Ureter (tissue), 1 donor: ENCODE results near the gene ALS2CL. TPM values are rescaled to one million over a fixed set of nuclear protein-coding genes. Genes with fewer than 3 reads are reported as not detected.
A peak's percentile ranks its signal among the peaks of the same experiment; 100 is the strongest.

Experiments used
- DNase-seq: peaks from one replicate; pipeline ENCODE4 v3.0.0-alpha.2; 2020; ENCODE audit warnings: low spot score
- total RNA-seq: library from RNA; stranded (reverse); gene quantifications from one replicate; pipeline ENCODE4 v1.2.4, GENCODE V29; 2023
- donor health status: DM: yes; HTN: yes; CAD: no.

ALS2CL gene
- total RNA-seq, 1 donor from 2014 or later, result 64.5 TPM

DNA sequence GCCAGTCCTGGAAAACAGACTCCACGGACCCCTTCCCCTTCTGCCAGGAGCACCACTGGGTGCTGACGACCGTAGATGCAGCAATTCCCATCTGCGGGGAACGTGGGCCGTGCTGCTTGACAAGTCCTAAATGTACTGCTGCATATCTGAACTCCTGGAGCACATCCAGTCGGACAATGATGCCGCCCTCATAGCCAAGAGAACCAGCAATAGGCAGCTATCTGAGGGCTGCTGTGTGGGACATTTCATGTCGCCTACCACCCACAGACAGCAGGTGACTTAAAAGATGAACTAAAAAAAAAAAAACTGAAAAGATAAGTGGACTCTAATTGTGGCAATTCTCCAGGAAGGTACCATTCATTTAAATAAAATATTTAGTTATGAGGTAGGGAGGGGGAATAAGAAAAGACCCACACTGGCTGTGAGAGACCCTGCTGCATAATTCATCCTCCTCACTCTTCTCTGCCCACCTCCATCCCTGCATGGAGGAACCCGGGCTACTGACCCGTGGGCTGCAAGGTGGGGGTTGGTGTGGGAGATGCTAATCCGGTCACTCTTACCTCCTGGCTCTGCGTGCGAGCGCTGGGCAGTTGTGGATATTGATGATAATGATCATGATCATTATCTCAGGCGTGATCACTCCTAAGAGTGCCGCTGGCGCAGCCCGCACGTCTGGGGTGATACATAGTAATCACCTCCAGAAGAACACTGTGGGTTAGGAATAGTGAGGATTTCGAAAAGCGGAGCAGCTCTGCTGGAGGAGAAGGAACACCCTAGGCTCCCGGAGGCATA lies 28.3 kb downstream of the ALS2CL start:
- DNase-seq, result peak; percentile 34

DNA sequence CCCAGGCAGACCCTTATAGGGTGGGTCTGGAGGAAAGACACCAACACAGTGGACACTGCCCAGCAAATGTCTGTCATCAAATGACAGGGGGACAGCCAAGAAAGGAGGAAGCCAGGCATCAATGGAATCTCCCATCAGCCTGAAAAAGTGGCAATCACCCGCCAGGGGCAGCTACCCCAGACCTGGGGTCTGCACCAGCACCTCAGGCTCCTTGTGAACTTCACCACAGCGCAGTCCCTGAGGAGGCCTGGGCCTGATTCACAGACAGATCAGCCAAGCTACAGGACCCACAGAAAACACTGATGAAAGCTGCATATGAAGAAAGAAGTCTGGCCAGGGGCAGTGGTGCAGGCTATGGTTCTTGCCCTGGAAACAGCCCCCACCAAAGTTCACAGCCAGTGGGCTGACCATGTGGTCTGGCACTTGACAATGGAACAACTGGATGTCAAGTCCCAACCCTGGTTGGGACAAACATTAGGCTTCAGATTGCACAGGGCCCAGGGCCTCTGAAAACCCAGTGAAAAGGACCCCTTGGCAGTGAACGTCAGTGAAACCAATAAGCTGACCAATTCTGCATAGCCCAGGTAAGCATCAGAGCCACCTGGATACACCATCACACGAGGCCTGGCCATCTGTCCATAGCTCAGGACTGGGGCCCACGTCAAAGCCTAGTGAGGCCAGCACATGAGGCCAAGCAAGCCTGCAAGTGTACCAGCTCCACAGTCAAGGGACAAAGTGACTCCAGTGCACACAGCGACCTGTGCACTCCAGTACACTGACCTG lies 29.1 kb downstream of the ALS2CL start:
- DNase-seq, result no peak

DNA sequence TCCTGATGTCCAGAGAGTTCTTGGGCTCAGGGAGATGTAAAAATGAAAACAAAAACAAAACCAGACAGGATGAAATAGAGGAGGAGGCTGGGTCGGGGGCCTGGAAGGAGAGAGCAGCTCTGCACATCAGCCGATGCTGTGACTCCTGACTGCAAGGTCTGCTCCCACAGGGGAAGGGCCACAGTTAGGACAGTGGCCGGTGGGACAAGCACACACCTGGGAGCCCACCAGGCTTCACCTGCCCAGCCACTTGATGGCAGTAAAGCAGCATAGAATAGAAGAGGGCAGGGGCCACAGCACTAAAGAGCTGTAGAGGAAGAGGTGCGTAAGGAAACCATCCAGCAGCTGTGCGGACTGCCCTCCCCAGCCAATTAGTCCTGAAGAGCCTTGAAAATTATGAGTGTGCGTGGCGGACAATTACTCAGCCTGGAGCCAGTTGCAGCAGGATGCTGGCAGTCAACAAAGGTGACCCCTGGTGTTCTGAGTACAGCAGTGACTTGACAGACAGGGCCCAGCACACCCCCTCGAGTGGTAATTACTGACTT lies 29.8 kb downstream of the ALS2CL start:
- peak; percentile 41 for DNase-seq

DNA sequence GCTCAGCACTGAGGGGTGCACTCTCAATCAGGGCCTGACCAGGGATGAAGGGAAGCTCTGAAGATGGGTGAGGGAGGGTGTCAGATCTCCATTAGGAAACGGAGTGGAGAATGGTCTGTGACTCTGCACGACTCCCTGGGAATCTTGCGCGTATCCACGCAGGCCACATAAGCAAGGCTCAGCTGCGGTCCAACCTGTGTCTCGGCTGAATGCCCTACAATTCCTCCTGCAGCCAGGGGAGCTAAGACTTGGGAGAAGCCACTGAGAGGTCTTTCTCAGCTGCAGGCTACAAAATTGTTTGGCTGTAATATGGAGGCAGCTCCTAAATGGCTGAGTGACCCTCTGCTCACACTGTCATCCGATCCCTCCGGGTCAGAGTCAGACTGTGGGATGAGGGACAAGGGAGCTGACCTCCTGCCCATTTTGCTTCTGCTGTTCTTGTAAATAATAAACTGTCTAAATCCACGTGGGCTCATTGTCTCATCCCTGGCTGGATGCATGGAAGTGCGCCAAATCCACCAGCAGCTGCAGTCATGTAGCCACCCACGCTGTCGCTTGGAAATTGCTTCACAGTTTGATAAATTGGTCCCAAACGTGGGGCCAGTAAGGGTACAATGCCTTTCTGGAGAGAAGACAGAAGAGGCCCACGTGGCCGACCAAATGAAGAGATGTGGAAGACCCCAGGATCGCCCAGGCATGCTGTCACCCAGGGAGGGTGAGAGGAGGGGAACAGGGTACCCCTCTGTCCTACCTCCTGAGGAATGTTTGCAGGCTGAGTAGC lies 30.5 kb downstream of the ALS2CL start:
- peak; percentile 54 for DNase-seq

DNA sequence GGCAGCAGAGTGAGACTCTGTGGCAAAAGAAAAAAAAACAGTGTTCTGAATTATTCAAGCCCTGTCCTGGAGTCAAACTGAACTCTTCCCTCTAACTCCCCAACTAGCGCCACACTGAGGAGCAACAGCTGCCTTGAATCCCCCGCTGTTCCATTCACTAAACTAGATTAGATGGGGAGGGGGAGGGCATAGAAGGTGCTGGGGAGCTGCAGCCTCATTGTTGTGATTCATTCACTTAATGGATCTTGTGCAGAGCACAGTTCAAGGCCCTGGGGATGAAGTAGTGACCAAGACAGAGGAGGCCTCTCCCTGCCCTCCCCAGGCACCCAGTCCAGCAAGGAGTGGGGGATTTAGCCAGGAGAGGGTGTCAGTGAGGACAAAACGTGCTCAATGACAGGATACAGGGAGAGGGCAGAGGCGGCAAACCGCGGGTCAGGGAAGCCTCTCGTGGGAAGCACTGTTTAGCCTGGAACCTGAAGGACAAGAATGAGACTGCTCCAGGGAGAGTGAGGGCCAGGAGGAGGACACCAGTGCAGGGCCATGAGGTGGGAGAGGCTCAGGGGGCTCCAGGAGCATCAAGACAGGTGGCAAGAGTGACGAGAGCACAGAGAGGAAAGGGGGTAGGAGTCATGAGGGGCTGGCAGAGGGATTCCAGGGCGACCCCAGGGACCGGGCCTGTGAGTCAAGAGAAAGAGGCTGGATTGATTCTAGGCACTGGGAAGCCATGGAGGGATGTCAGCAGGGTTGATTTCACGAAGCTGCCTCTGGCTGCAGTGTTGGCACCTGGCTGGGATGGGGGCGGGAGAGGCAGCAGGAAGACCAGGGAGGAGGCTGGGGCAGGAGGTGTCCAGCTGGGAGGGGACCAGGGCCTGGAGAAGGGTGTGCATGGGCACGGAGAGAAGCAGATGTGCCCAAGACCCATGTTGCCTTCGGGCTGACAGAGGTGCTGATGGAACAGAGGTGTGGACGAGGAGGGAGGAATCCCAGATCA lies 31.4 kb downstream of the ALS2CL start:
- no peak for DNase-seq

DNA sequence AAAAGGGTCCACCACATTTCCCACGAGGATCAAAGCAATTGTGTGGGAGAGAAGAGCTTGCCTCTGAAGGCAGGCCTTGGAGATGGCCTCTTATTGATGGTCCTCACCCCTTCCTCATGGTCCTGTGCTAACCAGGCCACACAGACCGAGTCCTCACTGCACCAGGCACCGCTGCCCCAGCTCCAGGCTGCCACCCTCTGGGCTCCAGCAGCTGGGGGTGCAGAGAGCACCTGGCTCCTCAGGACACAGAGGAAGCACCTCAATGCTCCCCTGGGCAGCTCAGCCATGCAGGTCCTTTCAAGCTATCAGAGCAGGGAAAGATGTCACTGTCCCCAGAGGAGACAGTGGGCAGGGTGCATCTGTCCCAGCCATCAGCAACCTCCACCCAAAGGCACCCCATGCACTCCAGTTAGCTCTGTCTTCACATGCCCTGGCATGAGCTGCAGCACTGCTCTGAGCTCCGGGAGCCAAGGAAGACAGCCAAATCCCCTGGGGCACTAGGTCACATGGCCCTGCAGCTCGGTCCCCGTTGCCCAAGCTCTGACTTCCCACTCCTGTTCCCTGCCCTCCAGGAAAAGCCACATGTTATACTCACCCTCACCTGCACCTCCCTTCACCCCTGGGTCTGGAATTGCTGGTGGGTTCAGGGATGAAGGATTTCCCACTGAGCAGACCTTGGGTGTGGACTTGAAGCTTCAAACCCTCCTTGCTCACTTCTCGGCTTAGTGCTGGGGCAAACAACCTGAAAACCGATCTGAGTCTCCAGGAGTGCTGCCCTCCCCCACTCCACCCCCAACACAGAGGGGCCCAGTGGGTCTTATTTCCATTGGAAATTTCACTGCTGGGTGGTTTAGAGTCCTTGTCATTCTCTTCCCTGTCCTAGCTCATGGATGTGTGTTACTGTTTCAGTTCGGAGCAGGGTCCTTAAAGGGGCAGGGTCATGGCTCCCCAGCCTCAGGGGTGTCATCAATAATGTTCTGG lies 32.6 kb downstream of the ALS2CL start:
- DNase-seq, result peak; percentile 65

DNA sequence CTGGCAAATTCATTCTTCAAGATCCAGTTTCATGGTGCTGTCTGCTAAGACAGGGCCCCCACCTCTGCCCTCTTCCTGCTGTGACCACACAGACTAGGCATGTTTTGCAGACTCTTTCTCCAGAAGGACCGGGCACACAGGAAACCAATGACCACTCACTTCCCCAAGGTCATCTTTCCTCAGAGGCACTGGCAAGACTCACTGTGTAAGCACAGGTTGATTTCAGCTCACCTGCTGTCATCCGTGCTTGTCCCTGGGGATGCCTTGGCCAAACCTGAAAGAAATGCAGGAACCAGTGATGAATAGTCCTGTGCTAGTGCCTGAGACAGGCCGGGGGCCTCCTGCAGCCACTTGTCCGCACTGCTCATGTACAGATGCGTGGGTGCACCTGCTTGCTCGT lies 33.5 kb downstream of the ALS2CL start:
- DNase-seq, result peak; percentile 39

DNA sequence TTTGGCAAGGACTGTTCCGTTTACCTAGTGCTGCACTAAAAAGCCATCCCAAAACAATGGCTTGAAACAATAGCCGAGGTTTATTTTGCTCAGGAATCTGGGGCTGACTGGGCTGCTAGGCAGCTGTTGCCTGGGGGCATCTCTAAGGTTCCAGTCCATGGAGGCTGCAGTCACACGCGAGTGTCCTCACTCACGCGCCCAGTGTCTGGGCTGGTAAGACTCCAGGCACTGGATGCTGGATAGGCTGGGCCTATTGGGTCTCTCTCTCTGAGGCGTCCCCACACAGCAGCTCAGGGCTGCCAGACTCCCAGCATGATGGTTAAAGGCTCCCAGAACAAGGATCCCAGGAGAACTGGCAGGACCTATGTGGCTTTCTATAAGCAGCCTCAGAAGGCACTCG lies 34.2 kb downstream of the ALS2CL start:
- DNase-seq, result no peak

DNA sequence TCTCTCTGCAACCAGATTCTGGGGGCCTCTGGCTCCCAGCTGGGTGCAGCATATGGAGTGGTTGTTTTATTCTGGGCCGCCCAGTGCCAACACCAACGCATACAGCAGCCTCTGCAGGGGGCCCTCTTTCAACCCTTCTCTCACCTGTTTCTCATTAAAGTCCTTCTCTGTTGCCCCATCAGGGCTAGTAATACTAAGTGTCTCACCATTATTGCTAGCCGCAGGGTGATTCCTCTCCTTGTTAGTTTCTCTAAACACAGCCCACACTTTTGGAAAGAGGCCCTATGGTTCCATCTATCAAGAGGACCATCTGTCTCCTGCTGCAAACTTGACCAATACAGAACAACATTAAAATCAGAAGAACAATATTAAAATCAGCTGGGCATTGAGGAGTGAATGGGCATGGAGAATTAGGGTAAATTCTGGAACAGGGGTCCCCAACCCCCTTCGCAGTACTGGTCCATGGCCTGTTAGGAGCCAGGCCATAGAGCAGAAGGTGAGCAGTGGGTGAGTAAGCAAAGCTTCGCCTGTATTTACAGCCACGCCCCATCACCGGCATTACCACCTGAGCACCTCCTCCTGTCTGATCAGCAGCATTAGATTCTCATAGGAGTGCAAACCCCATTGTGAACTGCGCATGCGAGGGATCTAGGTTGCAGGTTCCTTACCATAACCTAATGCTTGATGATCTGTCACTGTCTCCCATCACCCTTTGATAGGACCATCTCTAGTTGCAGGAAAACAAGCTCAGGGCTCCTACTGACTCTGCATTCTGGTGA lies 36.5 kb downstream of the ALS2CL start:
- DNase-seq, result no peak

DNA sequence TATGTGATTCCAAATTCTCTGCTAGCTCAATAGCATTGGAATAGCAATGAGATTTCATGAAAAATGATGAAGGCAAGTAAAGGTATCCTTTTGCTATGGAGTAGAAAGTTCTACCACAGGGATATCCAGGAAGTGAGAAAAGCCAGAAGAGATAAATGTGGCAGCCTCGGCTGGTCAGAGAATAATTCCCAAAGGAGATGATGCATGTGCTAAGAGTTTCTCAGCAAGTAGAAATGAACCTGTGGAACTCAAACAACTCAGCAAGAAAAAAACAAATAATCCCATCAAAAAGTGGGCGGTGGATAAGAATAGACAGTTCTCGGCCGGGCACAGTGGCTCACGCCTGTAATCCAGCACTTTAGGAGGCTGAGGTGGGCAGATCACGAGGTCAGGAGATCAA lies 38.2 kb downstream of the ALS2CL start:
- no peak for DNase-seq

DNA sequence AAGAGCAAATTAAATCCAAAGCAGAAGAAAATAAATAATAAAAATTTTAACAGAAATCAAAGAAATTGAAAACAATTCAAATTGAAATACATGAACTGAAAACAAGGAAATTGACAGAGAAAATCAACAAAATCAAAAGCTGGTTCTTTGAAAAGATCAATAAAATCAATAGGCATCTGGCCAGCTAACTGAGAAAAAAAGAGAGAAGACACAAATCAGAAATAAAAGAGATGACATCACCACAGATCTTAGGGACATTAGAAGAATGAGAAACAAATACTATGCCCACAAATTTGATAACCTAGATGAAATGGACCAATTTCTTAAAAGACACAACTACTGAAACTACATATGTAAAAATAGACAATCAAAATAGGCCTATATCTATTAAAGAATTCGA lies 42.4 kb downstream of the ALS2CL start:
- DNase-seq, result no peak

DNA sequence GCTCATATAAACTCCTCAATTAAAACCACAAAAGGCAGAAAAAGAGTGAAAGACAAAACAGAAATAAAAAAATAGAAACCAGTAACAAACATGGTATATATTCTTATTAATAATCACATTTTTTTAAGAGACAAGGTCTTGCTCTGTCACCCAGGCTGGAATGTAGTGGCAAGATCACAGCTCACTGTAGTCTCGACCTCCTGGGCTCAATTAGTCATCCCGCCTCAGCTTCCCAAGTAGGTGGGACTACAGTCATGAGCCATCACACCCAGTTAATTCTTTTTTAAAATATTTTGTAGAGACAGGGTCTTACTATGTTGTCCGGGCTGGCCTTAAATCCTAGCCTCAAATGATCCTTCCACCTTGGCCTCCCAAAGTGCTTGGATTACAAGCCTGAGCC lies 44.0 kb downstream of the ALS2CL start:
- no peak for DNase-seq

DNA sequence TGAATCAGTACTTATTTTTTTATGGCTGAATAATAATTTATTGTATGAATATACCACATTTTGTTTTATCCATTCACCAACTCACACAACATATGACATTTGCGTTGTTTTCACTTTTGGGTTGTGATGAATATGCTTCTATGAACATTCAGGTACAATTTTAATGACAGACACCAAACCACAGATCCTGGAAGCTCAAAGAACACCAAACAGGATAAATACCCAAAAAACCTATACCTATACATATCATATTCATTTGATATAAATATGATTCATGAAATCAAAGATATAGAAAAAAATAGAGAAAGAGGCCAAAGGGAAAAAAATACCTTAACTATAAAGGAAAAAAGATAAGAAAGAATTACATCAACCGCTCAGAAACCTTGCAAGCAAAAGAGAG lies 45.4 kb downstream of the ALS2CL start:
- DNase-seq, result no peak

DNA sequence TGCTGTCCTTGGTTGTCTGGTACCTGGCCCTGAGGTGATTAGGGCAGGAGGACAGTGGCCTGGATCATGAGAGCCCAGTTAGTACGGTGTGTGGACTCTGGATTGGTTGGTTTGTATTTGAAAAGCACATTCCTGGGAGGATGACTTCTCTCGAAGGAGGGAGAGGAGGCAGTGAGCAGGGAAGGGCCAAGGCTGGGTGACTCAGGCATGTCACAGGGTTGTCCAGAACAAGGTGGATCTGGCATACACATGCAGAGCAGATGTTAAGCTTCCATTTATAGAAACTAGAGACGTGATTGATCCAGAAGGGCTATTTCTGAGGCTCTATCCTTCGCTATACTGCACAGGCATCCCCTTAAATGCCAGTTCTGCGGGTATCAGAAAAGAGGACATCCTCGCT lies 46.8 kb downstream of the ALS2CL start:
- DNase-seq, result no peak

DNA sequence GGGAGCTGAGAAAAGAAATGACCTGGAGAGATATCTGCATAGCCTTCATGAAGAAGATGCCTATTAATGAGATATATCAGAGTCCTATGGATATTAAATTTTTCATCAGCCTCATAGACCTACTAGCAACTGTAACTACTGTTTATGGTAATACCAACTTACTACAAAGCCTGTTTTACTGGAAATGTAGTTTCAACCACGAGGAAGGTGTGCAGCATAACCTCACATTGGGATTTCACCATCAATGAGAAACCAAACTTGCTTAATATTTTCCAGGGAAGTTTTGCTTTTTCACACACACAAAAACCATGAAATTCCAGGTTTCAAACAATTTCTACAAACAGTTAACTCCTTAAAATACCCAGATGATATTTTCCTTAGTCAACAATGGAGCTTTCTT lies 49.8 kb downstream of the ALS2CL start:
- DNase-seq, result no peak

DNA sequence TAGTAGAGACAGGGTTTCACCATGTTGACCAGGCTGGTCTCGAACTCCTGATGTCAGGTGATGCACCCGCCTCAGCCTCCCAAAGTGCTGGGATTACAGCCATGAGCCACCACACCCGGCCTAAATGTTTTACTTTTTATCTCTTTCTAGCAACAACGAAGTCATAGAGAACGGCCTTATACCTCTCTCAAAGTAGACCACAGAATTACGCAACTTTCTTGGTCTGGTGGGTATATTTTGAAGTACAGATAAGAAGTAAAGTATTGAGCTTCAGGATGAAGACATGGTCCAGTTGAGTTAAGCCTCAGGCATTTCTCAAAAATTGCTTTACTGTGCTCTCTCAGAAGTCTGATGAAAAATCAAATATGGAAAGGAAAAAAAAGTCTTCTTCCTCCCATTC lies 50.5 kb downstream of the ALS2CL start:
- no peak for DNase-seq

DNA sequence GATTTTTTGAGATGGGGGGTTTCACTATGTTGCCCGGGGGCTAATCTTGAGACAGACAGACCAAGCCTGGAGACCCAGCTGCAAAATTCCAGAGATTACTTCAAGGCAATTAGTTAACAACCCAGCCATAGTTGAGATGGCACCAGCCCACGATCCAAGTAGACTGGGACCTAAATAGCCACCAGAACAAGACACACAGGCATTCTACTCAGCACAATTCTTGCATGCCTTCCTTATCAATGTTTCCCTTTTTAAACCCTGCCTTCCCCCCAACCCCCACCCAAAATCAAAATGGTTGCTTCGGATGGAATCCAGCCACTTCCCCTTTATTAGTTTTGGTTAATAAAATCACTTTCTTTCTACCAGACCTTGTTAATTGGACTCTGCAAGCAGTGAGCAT lies 52.6 kb downstream of the ALS2CL start:
- no peak for DNase-seq

DNA sequence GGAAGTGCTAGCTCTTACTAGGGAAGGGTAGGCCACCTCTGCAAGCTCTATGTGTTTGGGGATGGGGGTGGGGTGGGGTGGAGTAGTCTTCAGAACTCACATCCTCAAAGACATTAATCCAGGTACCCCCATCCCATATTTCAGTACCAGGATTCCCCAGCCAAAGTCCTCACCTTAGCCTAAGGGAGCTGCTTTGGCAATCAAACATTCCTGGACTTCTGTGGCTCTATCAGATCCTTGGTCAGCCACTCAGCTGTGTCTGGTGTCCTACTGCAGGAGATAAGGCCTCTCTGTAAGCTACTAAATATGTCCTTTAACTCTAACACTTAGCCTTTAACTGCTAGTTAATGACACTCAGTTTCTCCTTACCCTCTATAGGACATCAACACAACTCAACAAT lies 54.3 kb downstream of the ALS2CL start:
- DNase-seq, result no peak

DNA sequence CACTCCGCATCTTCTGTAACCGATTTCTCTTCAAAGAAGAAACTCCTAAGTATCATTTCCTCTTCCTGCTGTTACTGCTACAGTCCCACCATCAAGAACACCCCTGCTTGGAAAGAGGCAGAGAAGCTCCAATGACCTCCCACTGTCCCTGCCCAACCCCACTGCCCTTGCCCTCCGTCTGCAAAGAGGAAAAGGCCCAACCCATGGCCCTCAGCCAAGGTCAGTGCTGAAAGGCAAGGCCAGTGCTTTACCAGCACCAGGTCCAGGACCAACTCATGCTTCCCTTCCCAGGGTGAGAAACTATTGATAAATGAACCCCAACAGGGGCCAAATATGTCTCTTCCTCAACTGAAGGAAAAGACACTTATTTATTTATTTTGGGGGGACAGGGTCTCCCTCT lies 58.6 kb downstream of the ALS2CL start:
- DNase-seq, result no peak
